Gastrocnemius medialis (tissue), 4 donors: ENCODE results near the gene ATP11A. TPM values are rescaled to one million over a fixed set of nuclear protein-coding genes. Genes with fewer than 3 reads are reported as not detected.

Experiments
- ATAC-seq, 2 donors: fragments of 150-250 bp; one replicate each; pipeline ENCODE4 v1.9.1; 2016
- DNase-seq, 2 donors: peaks; one replicate each; pipeline ENCODE4 v3.0.0-alpha.2; 2019
- H3K27ac ChIP-seq, 4 donors: fragments of 200-600 bp; sonication (generic); 1 replicate in 1 of 4; 2 replicates in 3 of 4; pipeline ENCODE4 v1.5.1; 2016 to 2018; ENCODE audit warnings: mild to moderate bottlenecking in 2 of 4, moderate library complexity in 1 of 4
- H3K27me3 ChIP-seq, 3 donors: fragments of 200-600 bp; sonication (generic) in 2 of 3; 1 replicate in 1 of 3; 2 replicates in 2 of 3; pipeline versions ENCODE4 v1.5.1 to v1.6.0; 2016 to 2019; ENCODE audit warnings: mild to moderate bottlenecking in 1 of 3, moderate library complexity in 1 of 3
- H3K36me3 ChIP-seq, 2 donors: fragments of 200-600 bp; sonication (generic) in 1 of 2; one replicate each; pipeline ENCODE4 v1.5.1; 2017 to 2018
- H3K4me1 ChIP-seq, 2 donors: fragments of 200-600 bp; sonication (generic) in 1 of 2; one replicate each; pipeline ENCODE4 v1.5.1; 2016 to 2017; ENCODE audit warnings: mild to moderate bottlenecking in 2 of 2
- H3K4me3 ChIP-seq, 4 donors: fragments of 200-600 bp; sonication (generic) in 3 of 4; 1 replicate in 1 of 4; 2 replicates in 3 of 4; pipeline ENCODE4 v1.5.1; 2016 to 2019; ENCODE audit warnings: mild to moderate bottlenecking in 2 of 4
- H3K9me3 ChIP-seq, 3 donors: fragments of 200-600 bp; sonication (generic) in 2 of 3; 1 replicate in 1 of 3; 2 replicates in 2 of 3; pipeline ENCODE4 v1.5.1; 2016 to 2019
- POLR2A ChIP-seq, 2 donors: fragments of 450-650 bp; IDR thresholded peaks; one replicate each; pipeline ENCODE4 v1.6.1; 2017; ENCODE audit warnings: antibody characterized with exemption in 2 of 2, mild to moderate bottlenecking in 2 of 2, moderate library complexity in 2 of 2
- in situ Hi-C, 4 donors: fragments of 200-750 bp; cut with MboI; loops; one replicate each; pipeline versions ENCODE4 v1.15.0 to v1.8.0; 2017; ENCODE audit warnings: low sequenced_read_pairs in 4 of 4
- intact Hi-C: fragments of 100-400 bp; cut with DNase I; formaldehyde crosslinking; loops from one replicate; pipeline ENCODE4 v1.15.1; 2023; ENCODE audit warnings: low total_unique reads
- total RNA-seq, 4 donors: library from RNA; depleted of rRNA; stranded (reverse); fragments of >200 nt; gene quantifications; one replicate each; pipeline versions ENCODE4 v1.1.0 to v1.2.3, GENCODE V29; 2016
- TF ChIP-seq, protein P1 (sequence below), 5 experiments: fragments of 450-650 bp in 3 of 5; fragments of 200-600 bp in 2 of 5; sonication (generic) in 2 of 5; IDR thresholded peaks in 4 of 5; conservative IDR thresholded peaks in 1 of 5; 1 replicate in 4 of 5; 2 replicates in 1 of 5; pipeline ENCODE4 v1.5.1; 2016 to 2019; ENCODE audit warnings: antibody characterized with exemption in 5 of 5, mild to moderate bottlenecking in 3 of 5, moderate library complexity in 3 of 5

ATP11A gene
- total RNA-seq, 4 donors from 2014 or later, result 10.0 to 14.2 (median 12.6) TPM

DNA sequence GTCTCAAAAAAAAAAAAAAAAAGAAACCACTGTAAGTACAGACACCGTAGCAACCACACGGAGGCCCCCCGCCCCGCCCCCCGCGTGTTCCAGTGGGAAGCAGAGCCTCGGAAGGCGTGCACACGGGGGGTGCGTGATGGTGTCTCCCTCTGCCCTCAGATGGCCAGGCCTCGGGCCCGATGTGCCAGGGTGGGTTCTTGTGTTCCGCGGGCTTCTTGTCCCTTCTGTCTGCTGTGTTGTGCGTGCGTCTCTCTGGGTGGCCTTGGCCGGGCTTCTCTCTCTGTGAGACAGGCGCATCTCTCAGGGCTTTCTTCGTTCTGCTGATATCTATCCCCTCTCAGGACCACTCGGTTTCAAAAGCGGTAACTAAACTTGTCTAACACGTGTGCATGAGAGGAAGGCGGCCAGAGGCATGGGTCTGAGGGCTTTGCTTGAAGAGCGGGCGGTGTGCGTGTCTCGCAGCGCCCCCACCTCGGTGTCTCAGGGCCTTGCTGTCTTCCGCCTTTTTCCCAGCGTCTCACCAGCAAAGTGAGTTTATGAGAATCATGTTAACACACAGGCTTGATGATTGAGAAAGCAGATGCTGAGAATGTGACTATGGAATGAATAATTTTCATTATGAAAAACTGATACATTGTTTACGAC lies 12.6 kb downstream of the ATP11A start:
- no peaks in the 10 kb centered on the region for H3K9me3 ChIP-seq
- no peak overlapping the region for H3K4me3 ChIP-seq
- no peak overlapping the region for H3K27ac ChIP-seq
- no peak for ATAC-seq
- intact Hi-C loops (no loop called here), in situ Hi-C loops (no loop called here)
- no peak for DNase-seq
- no peaks in the 10 kb centered on the region for H3K36me3 ChIP-seq
- peaks cover 6 to 24% of the 10 kb centered on the region in 2 donors for H3K4me1 ChIP-seq
- H3K27me3 ChIP-seq, result no peaks in the 10 kb centered on the region
- TF ChIP-seq, protein P1, sequence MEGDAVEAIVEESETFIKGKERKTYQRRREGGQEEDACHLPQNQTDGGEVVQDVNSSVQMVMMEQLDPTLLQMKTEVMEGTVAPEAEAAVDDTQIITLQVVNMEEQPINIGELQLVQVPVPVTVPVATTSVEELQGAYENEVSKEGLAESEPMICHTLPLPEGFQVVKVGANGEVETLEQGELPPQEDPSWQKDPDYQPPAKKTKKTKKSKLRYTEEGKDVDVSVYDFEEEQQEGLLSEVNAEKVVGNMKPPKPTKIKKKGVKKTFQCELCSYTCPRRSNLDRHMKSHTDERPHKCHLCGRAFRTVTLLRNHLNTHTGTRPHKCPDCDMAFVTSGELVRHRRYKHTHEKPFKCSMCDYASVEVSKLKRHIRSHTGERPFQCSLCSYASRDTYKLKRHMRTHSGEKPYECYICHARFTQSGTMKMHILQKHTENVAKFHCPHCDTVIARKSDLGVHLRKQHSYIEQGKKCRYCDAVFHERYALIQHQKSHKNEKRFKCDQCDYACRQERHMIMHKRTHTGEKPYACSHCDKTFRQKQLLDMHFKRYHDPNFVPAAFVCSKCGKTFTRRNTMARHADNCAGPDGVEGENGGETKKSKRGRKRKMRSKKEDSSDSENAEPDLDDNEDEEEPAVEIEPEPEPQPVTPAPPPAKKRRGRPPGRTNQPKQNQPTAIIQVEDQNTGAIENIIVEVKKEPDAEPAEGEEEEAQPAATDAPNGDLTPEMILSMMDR (IDR thresholded peaks at IDR 0.05 in 4 of 5, conservative IDR thresholded peaks at IDR 0.05 in 1 of 5), result no peak
- no peak for TF ChIP-seq POLR2A (IDR thresholded peaks at IDR 0.05)

DNA sequence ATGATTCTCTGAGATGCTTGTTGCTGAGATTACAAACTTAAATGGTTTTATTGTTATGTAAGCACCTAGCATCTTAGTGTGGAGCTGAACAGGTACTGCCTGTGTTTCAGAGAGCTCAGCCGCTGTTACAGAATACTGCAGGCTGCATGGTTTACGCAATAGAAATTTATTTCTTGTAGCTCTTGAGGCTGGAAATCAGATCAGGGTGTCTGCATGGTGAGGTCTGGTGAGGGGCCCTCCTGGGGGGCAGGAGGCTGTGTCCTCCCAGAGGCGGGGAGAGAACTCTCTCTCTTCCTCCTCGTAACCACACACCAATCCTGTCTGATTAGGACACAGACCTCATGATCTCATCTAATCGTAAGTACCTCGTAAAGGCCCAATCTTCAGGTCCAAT lies 13.1 kb downstream of the ATP11A start:
- in situ Hi-C loops (no loop called here), intact Hi-C loops (no loop called here)
- ATAC-seq (no peak), DNase-seq (no peak)
- Histone ChIP-seq H3K27ac (no peak overlapping the region), H3K9me3 (no peaks in the 10 kb centered on the region), H3K4me3 (no peak overlapping the region), H3K27me3 (no peaks in the 10 kb centered on the region), H3K4me1 (peaks cover 6 to 24% of the 10 kb centered on the region in 2 donors), H3K36me3 (no peaks in the 10 kb centered on the region)
- TF ChIP-seq POLR2A (IDR thresholded peaks at IDR 0.05), result no peak
- TF ChIP-seq, protein P1 (IDR thresholded peaks at IDR 0.05 in 4 of 5, conservative IDR thresholded peaks at IDR 0.05 in 1 of 5), result no peak

DNA sequence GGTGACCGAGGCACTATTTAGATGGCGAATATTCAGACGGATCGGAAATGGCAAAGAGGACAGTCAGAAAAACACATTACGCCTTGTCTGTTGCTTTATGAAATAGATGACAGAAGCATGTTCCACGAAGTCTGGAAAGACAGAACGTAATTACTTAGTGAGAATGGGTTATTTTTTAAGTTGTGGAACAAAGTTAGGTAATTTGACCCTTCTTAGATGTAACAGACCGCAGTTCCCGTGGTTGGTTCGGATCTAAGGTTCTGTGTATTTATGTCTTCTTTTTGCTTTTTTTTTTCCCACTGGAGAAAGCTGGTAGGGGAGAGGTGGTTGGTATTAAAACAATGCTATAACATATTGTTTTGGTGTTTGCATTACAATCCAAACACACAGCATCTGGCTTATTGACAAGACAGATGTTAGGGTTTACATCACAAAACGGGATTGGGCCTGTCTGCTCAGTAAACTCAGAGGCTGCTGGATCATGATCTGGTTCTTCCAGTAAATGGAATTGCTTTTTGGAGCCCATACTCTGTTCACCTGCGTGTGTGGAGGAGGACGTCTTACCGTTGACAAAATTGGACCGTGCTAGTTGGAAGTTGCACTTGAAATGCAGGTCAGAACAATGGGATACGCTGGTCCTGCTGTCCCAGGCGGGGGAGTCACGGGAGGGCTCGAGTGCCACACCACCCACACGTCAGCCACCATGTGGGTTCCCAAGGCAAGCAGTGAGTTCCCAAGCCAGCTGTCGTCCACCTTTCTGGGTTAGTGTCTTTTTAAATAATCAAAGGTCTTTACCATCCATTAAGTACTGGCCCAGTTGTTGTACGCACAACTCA lies 13.8 kb downstream of the ATP11A start:
- H3K4me1 ChIP-seq, result peaks cover 6 to 24% of the 10 kb centered on the region in 2 donors
- H3K4me3 ChIP-seq, result no peak overlapping the region
- intact Hi-C loops, result no loop called here

DNA sequence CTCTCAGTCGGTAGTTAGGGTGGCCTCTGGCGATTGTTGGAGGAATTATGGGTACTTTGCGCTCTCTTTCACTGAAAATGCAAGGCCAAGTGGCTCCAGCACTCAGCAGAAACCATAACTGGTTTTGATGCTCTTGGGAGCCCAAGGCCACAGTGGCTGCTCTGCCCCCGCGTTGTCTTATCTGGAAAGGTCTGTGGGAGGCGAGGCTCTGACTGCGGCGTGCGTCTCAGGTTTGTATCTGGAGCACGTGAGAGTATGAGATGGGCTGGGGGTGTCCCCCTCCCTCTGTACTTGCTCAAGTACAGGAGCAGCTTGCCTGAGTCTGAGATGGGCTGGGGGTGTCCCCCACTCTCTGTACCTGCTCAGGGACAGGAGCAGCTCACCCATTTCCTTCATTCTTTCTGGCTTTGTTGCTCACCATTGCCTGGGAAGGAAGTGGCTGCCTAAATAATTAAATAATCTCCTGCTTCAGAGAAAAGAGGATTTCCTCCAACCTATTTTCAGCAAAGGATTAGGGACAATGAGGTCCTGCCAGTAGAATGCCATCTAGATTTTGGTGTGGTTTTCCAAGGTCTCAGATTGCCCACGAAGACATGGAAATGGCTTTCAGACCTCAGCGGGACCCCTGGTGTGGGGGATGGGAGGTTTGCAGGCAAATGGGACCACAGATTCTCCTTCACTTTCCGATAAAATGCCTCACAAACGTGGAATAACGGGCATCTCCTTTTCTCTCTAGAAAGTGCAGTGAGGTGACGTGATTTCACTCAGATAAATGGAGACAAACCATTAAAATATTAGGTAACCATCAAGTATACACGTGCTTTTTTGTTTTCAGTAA lies 14.7 kb downstream of the ATP11A start:
- H3K36me3 ChIP-seq, result no peaks in the 10 kb centered on the region
- TF ChIP-seq, protein P1 (IDR thresholded peaks at IDR 0.05 in 4 of 5, conservative IDR thresholded peaks at IDR 0.05 in 1 of 5), result no peak
- TF ChIP-seq POLR2A (IDR thresholded peaks at IDR 0.05), result no peak
- intact Hi-C loops (no loop called here), in situ Hi-C loops (no loop called here)
- H3K4me3 ChIP-seq, result peak overlapping the region in 1 of 4 donors; percentile 11
- H3K27me3 ChIP-seq, result no peaks in the 10 kb centered on the region
- H3K9me3 ChIP-seq, result no peaks in the 10 kb centered on the region
- H3K4me1 ChIP-seq, result peaks cover 3 to 17% of the 10 kb centered on the region in 2 donors
- DNase-seq, result no peak
- peak overlapping the region; percentile 17 to 55 (median 44) for H3K27ac ChIP-seq
- ATAC-seq, result peak in 1 of 2 donors; percentile 30

More for the DNA sequence above, 13.8 kb downstream of the ATP11A start:
- Histone ChIP-seq H3K9me3 (no peaks in the 10 kb centered on the region), H3K36me3 (no peaks in the 10 kb centered on the region), H3K27me3 (no peaks in the 10 kb centered on the region), H3K27ac (peak overlapping the region in 1 of 4 donors; percentile 53)
- in situ Hi-C loops, result no loop called here
- TF ChIP-seq POLR2A (IDR thresholded peaks at IDR 0.05), result no peak
- TF ChIP-seq, protein P1 (IDR thresholded peaks at IDR 0.05 in 4 of 5, conservative IDR thresholded peaks at IDR 0.05 in 1 of 5), result no peak
- ATAC-seq, result no peak
- DNase-seq, result no peak
